ENCODE data around the gene EXD3.
A peak's percentile ranks its signal among the peaks of the same experiment; 100 is the strongest.
"Not testable (repeated sequence)": the region's sequence is repeated elsewhere in the genome, so short reads cannot be mapped to it uniquely, and the experiment has no call there.

EXD3 gene

GRCh38 chr9:137422604-137423513, at the start of gene EXD3, which contains the start of gene NOXA1:
TSS of gene EXD3 (minus strand) at chr9:137423162. CDS start at chr9:137395357, 27,805 bp downstream.
TSS of gene NOXA1 (plus strand) at chr9:137423393. CDS start at chr9:137423530, 137 bp downstream.
- DNase-seq, result peak; percentile 79 to 90

- DNase-seq, result no peak
Observed at GRCh38 chr9:137470785-137471184, 47.8 kb upstream of the EXD3 start.

GRCh38 chr9:137467896-137468295, 44.9 kb upstream of the EXD3 start:
- no peak for DNase-seq

- DNase-seq, result no peak
Observed at GRCh38 chr9:137467161-137467581, 44.2 kb upstream of the EXD3 start.

- not testable (repeated sequence) for DNase-seq
Observed at GRCh38 chr9:137466389-137467085, 43.6 kb upstream of the EXD3 start.

GRCh38 chr9:137465720-137466388, 42.9 kb upstream of the EXD3 start:
- DNase-seq, result no peak

- no peak for DNase-seq
Observed at GRCh38 chr9:137465000-137465719, 42.2 kb upstream of the EXD3 start.

GRCh38 chr9:137464291-137464999, 41.5 kb upstream of the EXD3 start:
- DNase-seq, result no peak

- no peak for DNase-seq
Observed at GRCh38 chr9:137463931-137464290, 40.9 kb upstream of the EXD3 start.

- DNase-seq, result no peak
Observed at GRCh38 chr9:137462986-137463930, 40.3 kb upstream of the EXD3 start.

- DNase-seq, result no peak
Observed at GRCh38 chr9:137462396-137462985, 39.5 kb upstream of the EXD3 start.

- DNase-seq, result no peak
Observed at GRCh38 chr9:137461663-137462395, 38.9 kb upstream of the EXD3 start.

GRCh38 chr9:137461316-137461662, 38.3 kb upstream of the EXD3 start:
- DNase-seq, result no peak

GRCh38 chr9:137460363-137461315, 37.7 kb upstream of the EXD3 start:
- no peak for DNase-seq

GRCh38 chr9:137459601-137460362, 36.8 kb upstream of the EXD3 start:
- DNase-seq, result no peak

GRCh38 chr9:137459152-137459600, 36.2 kb upstream of the EXD3 start, which contains the start of gene NSMF:
TSS of gene NSMF (minus strand) at chr9:137459334. CDS start at chr9:137459102, 232 bp downstream.
- DNase-seq, result peak; percentile 65 to 83
